Measurements from ENCODE around the gene MGAT4B.

MGAT4B gene

DNA sequence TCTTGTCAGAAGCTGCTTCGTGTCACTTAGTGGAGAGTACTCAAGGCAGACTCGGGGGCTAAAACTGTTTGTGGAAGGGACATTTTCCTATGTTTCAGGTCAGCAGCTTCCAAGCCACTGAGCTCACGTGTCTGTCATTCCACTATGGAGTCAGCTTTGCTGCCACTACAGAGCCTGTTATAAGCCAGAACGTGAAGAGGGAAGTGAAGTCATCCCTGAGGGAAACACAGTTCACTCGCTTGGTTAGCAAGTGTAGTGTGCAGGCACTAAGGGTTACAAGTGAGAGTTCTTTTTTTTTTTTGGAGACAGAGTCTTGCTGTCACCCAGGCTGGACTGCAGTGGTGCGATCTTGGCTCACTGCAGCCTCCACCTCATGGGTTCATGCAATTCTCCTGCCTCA is 37.4 kb downstream of the MGAT4B start:
- TF ChIP-seq, protein P1, sequence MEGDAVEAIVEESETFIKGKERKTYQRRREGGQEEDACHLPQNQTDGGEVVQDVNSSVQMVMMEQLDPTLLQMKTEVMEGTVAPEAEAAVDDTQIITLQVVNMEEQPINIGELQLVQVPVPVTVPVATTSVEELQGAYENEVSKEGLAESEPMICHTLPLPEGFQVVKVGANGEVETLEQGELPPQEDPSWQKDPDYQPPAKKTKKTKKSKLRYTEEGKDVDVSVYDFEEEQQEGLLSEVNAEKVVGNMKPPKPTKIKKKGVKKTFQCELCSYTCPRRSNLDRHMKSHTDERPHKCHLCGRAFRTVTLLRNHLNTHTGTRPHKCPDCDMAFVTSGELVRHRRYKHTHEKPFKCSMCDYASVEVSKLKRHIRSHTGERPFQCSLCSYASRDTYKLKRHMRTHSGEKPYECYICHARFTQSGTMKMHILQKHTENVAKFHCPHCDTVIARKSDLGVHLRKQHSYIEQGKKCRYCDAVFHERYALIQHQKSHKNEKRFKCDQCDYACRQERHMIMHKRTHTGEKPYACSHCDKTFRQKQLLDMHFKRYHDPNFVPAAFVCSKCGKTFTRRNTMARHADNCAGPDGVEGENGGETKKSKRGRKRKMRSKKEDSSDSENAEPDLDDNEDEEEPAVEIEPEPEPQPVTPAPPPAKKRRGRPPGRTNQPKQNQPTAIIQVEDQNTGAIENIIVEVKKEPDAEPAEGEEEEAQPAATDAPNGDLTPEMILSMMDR (IDR thresholded peaks at IDR 0.05; ENCODE audit: low read depth, low read length) = no peak
- DNase-seq = no peak
- Histone ChIP-seq H3K27me3 (ENCODE audit: insufficient read depth, low read depth, severe bottlenecking) (no peaks in the 10 kb centered on the region), H3K27ac (no peak overlapping the region), H3K36me3 (peaks cover 24% of the 10 kb centered on the region), H3K4me3 (ENCODE audit: low read depth, low read length) (no peak overlapping the region), H3K9me3 (ENCODE audit: severe bottlenecking) (no peaks in the 10 kb centered on the region)

DNA sequence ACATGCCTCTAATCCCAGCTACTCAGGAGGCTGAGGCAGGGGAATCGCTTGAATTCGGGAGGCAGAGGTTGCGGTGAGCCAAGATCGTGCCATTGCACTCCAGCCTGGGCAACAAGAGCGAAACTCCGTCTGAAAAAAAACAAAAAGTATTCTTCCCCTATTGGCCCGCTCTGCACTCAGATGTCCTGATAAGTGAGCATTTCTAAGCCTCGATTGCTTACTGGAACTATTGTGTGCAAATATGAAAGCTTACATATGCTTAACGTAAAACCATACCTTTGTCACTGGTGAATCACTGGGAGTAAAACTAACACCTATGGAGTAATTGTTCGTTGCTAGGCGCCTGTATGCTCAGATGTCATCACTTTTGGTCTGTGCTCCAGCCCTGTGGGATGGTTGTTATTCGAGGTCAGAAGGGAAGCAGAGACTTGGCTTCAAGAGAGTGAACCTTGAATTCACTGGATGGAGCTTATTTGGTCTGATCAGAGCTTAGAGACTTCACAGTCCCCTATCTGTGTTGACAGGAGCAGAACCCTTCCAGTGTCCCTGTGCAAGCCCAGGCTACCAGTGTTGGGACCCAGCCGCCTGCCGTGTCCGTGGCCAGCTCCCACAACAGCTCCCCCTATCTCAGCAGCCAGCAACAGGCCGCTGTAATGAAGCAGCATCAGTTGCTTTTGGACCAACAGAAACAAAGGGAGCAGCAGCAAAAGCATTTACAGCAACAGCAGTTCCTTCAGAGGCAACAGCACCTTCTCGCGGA is 38.2 kb downstream of the MGAT4B start:
- peaks cover 24% of the 10 kb centered on the region for H3K36me3 ChIP-seq
- H3K27ac ChIP-seq = no peak overlapping the region
- no peak for DNase-seq
- no peaks in the 10 kb centered on the region for H3K9me3 ChIP-seq (ENCODE audit: severe bottlenecking)
- no peaks in the 10 kb centered on the region for H3K27me3 ChIP-seq (ENCODE audit: insufficient read depth, low read depth, severe bottlenecking)
- TF ChIP-seq, protein P1 (IDR thresholded peaks at IDR 0.05; ENCODE audit: low read depth, low read length) = no peak
- H3K4me3 ChIP-seq (ENCODE audit: low read depth, low read length) = no peak overlapping the region

DNA sequence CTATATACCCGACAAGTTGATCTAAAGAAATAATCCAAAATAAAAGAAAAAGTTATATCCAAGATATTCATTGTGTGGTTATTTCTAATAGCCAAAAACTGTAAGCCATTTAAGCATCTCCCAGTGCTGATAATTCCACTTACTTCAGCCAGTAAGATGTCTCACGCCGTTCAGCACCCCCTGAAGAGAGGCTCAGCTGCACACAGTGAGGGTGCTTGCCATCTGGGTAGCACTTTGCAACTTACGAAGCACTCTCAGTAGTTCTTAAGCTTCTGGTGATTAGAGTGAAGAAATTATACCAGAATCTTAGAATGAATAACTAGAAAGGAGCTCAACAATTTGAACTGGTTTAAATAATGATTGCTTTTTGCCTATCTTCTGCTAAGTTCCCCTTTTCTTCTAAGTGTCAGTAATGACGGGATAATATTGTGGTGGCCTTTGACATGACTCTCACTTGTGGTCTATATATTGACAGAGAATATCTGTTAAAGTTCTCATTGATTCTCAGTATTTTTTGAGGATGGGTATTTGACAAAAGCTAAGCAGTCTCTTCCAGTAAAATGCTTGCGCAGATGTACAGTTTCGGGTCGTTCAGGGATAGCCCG is 39.1 kb downstream of the MGAT4B start:
- DNase-seq = no peak
- peaks cover 24% of the 10 kb centered on the region for H3K36me3 ChIP-seq
- H3K4me3 ChIP-seq (ENCODE audit: low read depth, low read length) = no peak overlapping the region
- no peaks in the 10 kb centered on the region for H3K9me3 ChIP-seq (ENCODE audit: severe bottlenecking)
- TF ChIP-seq, protein P1 (IDR thresholded peaks at IDR 0.05; ENCODE audit: low read depth, low read length) = no peak
- no peaks in the 10 kb centered on the region for H3K27me3 ChIP-seq (ENCODE audit: insufficient read depth, low read depth, severe bottlenecking)
- H3K27ac ChIP-seq = no peak overlapping the region

DNA sequence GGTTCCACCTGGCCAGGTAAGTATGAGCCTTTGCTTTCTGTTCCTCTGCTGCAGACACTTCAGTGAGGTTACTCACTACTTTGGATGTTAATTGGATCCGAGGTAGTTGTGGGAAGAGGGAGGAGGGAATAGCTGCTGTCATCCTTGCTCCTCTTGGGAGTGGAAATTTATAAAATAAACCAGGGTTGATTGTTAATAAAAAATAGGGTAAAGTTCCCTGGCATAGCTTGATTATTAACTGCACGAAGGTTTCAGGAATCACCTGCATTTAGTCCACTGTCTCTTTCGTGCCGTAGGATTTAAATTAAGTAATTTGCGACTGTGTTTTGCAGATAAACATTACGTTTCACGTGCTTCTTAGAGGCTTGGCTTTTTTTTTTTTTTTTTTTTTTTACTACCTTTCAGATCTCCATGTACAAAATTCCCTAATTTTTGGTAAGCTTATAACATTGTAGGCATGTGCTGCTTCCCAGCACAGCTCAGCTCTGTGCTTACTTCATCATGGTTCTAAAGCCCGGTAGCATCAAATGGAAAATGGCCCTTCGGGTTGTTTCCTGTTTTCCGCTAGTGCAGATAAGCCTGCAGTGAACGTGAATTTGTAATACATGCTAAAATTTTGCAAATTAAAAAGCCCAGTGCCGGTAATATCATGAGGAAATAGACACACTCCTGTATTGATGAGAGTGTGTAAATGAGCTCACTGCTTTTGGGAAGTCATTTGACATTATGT is 39.8 kb downstream of the MGAT4B start:
- H3K27ac ChIP-seq = no peak overlapping the region
- no peaks in the 10 kb centered on the region for H3K27me3 ChIP-seq (ENCODE audit: insufficient read depth, low read depth, severe bottlenecking)
- H3K9me3 ChIP-seq (ENCODE audit: severe bottlenecking) = no peaks in the 10 kb centered on the region
- peaks cover 18% of the 10 kb centered on the region for H3K36me3 ChIP-seq
- DNase-seq = no peak
- TF ChIP-seq, protein P1 (IDR thresholded peaks at IDR 0.05; ENCODE audit: low read depth, low read length) = no peak
- H3K4me3 ChIP-seq (ENCODE audit: low read depth, low read length) = no peak overlapping the region

DNA sequence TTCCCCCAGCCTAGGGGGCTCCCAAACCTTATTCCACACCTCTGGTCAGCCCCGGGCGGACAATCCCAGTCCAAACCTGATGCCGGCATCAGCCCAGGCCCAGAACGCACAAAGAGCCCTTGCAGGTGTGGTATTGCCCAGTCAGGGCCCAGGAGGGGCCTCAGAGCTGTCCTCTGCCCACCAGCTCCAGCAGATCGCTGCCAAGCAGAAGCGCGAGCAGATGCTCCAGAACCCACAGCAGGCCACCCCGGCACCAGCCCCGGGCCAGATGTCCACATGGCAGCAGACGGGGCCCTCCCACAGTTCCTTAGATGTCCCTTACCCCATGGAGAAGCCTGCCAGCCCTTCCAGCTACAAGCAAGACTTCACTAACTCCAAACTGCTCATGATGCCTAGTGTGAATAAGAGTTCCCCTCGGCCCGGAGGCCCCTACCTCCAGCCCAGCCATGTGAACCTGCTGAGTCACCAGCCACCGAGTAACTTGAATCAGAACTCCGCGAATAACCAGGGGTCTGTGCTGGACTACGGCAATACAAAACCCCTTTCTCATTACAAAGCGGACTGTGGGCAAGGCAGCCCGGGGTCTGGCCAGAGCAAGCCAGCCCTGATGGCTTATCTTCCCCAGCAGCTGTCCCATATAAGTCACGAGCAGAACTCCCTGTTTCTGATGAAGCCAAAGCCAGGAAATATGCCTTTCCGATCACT is 40.5 kb downstream of the MGAT4B start:
- no peak overlapping the region for H3K4me3 ChIP-seq (ENCODE audit: low read depth, low read length)
- peaks cover 13% of the 10 kb centered on the region; the same call in 1 of the 2 replicates for H3K36me3 ChIP-seq
- no peak overlapping the region for H3K27ac ChIP-seq
- H3K27me3 ChIP-seq (ENCODE audit: insufficient read depth, low read depth, severe bottlenecking) = no peaks in the 10 kb centered on the region
- no peaks in the 10 kb centered on the region for H3K9me3 ChIP-seq (ENCODE audit: severe bottlenecking)
- TF ChIP-seq, protein P1 (IDR thresholded peaks at IDR 0.05; ENCODE audit: low read depth, low read length) = no peak
- no peak for DNase-seq

All from WERI-Rb-1 (cell line).